HUES64 (cell line): ENCODE measurements around the gene RAD52.

ENCODE experiments used
- H3K27ac ChIP-seq: 2 replicates; pipeline ENCODE4 v1.7.0; 2013; ENCODE audit warnings: low read depth, low read length, inconsistent platforms
- H3K27me3 ChIP-seq: 2 replicates; pipeline ENCODE4 v1.6.1; 2013; ENCODE audit warnings: mild to moderate bottlenecking, low read length; ENCODE audit not compliant: insufficient read depth
- H3K36me3 ChIP-seq: 2 replicates; pipeline ENCODE4 v1.6.1; 2013; ENCODE audit warnings: mild to moderate bottlenecking, low read length; ENCODE audit not compliant: insufficient read depth
- H3K4me1 ChIP-seq: 2 replicates; pipeline ENCODE4 v1.6.1; 2013; ENCODE audit warnings: mild to moderate bottlenecking, low read length, moderate library complexity; ENCODE audit not compliant: insufficient read depth
- H3K4me3 ChIP-seq: 2 replicates; pipeline ENCODE4 v1.5.1; 2013; ENCODE audit warnings: mild to moderate bottlenecking, low read length, moderate library complexity
- H3K9ac ChIP-seq: 2 replicates; pipeline ENCODE4 v1.6.1; 2013; ENCODE audit warnings: mild to moderate bottlenecking, low read depth, low read length
- H3K9me3 ChIP-seq: 2 replicates; pipeline ENCODE4 v1.6.1; 2013; ENCODE audit warnings: low read depth, low read length; ENCODE audit not compliant: insufficient read depth
- WGBS: fragments of 150-250, 120-280 bp; methylation state at CpG from one replicate; pipeline ENCODE4 v1.1.7; 2013; ENCODE audit warnings: missing lambda C conversion rate; 5-methylcytosine and 5-hydroxymethylcytosine counted together

Gene RAD52

DNA sequence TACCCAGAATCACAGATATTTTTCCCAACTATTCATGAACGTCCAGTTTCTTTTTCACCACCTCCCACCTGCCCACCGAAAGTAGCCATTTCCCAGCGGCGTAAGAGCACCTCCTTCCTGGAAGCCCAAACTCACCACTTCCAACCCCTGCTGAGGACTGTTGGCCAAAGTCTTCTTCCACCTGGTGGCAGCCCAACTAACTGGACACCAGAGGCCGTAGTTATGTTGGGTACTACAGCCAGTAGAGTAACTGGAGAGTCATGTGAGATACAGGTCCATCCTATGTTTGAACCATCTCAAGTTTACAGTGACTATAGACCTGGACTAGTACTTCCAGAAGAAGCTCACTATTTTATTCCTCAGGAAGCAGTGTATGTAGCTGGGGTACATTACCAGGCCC, 81.6 kb downstream of the RAD52 start:
- Histone ChIP-seq H3K9ac (no peak overlapping the region), H3K4me3 (no peak overlapping the region), H3K27ac (no peak overlapping the region), H3K9me3 (no peaks in the 10 kb centered on the region), H3K36me3 (peaks cover 93% of the 10 kb centered on the region), H3K27me3 (no peaks in the 10 kb centered on the region), H3K4me1 (no peaks in the 10 kb centered on the region)
- WGBS = 96% methylated on average over 5 of the region's 5 CpGs

GRCh38 chr12:865614-866013, 83.9 kb downstream of the RAD52 start:
- H3K9ac ChIP-seq = no peak overlapping the region
- no peak overlapping the region for H3K27ac ChIP-seq
- H3K36me3 ChIP-seq = peaks cover 99% of the 10 kb centered on the region
- no peaks in the 10 kb centered on the region for H3K4me1 ChIP-seq
- WGBS = no CpG with 5 or more reads among the region's 1 CpG
- no peak overlapping the region for H3K4me3 ChIP-seq
- H3K27me3 ChIP-seq = no peaks in the 10 kb centered on the region
- H3K9me3 ChIP-seq = no peaks in the 10 kb centered on the region

DNA sequence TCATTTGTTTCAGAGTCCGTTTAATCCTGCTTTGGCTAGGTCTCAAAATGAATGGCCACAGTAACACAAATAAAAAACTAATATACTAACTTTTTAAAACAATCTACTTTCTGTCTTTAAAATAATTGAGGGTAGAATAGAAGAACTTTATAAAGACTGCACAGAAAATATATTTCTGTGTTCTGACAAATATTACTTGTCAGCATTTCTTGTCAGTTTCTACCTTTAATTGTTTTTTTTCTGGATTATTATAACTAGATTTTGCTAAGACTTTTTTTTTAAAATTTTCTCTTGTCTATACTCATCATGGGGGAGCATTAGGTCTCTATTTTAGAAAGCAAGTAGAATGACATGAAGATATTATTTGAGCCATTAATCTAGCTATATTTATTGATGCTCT, 86.2 kb downstream of the RAD52 start:
- H3K27ac ChIP-seq = no peak overlapping the region
- H3K36me3 ChIP-seq = peaks cover 99% of the 10 kb centered on the region
- no peak overlapping the region for H3K4me3 ChIP-seq
- no peak overlapping the region for H3K9ac ChIP-seq
- no peaks in the 10 kb centered on the region for H3K9me3 ChIP-seq
- no peaks in the 10 kb centered on the region for H3K4me1 ChIP-seq
- 93% methylated on average over 1 of the region's 1 CpG for WGBS
- H3K27me3 ChIP-seq = no peaks in the 10 kb centered on the region

- H3K27me3 ChIP-seq = no peaks in the 10 kb centered on the region
- H3K36me3 ChIP-seq = peaks cover 99% of the 10 kb centered on the region
- H3K9ac ChIP-seq = no peak overlapping the region
- no peak overlapping the region for H3K4me3 ChIP-seq
- no peaks in the 10 kb centered on the region for H3K9me3 ChIP-seq
- no peak overlapping the region for H3K27ac ChIP-seq
- H3K4me1 ChIP-seq = no peaks in the 10 kb centered on the region
- WGBS = 99% methylated on average over 4 of the region's 4 CpGs
Observed at GRCh38 chr12:862303-862911, 87.1 kb downstream of the RAD52 start.
